Measurements from ENCODE around the gene C2CD2.

- TF ChIP-seq CTCF (IDR thresholded peaks at IDR 0.05) (no peak), POLR2A (IDR thresholded peaks at IDR 0.05) (no peak), POLR2AphosphoS5 (IDR thresholded peaks at IDR 0.05) (no peak), EP300 (IDR thresholded peaks at IDR 0.05) (no peak)
Observed at GRCh38 chr21:41894922-41895557, 58.8 kb downstream of the C2CD2 start.
